ENCODE data around the gene CA12.
A peak's percentile ranks its signal among the peaks of the same experiment; 100 is the strongest.

The CA12 gene

GRCh38 chr15:63299943-63300575, 81.6 kb downstream of the CA12 start:
- no peak for DNase-seq

- no peak for DNase-seq
These were observed 85.5 kb downstream of the CA12 start for GRCh38 chr15:63296195-63296594.

GRCh38 chr15:63295341-63295740, 86.3 kb downstream of the CA12 start:
- no peak for DNase-seq

GRCh38 chr15:63294359-63294758, 87.3 kb downstream of the CA12 start:
- DNase-seq, result no peak

- no peak for DNase-seq
These were observed 88.9 kb downstream of the CA12 start for GRCh38 chr15:63292771-63293170.

GRCh38 chr15:63292241-63292640, 89.4 kb downstream of the CA12 start:
- no peak for DNase-seq

- DNase-seq, result no peak
These were observed 90.1 kb downstream of the CA12 start for GRCh38 chr15:63291507-63291906.

- peak; percentile 58 for DNase-seq
These were observed 92.8 kb downstream of the CA12 start for GRCh38 chr15:63288778-63289378.

GRCh38 chr15:63288342-63288741, 93.3 kb downstream of the CA12 start:
- DNase-seq, result no peak

- DNase-seq, result no peak
These were observed 94.5 kb downstream of the CA12 start for GRCh38 chr15:63287109-63287508.

GRCh38 chr15:63284335-63284734, 97.3 kb downstream of the CA12 start:
- no peak for DNase-seq

GRCh38 chr15:63283126-63283525, 98.5 kb downstream of the CA12 start:
- DNase-seq, result no peak

GRCh38 chr15:63277893-63278456, 103.7 kb downstream of the CA12 start:
- DNase-seq, result no peak

GRCh38 chr15:63277038-63277892, 104.4 kb downstream of the CA12 start, which contains the start of gene APH1B:
Gene APH1B, plus strand, starts transcription at chr15:63277605. Its CDS starts 19 bp downstream, at chr15:63277624.
- peak; percentile 21 for DNase-seq

- no peak for DNase-seq
These were observed 105.2 kb downstream of the CA12 start for GRCh38 chr15:63276342-63277037.

- no peak for DNase-seq
These were observed 107.2 kb downstream of the CA12 start for GRCh38 chr15:63274427-63274826.
